ENCODE results near the gene RDH5.
A peak's percentile ranks its signal among the peaks of the same experiment; 100 is the strongest.

The RDH5 gene

GRCh38 chr12:55683676-55684075 is 36.5 kb upstream of the RDH5 start:
- DNase-seq (ENCODE audit: insufficient read length, low spot score) (no peak), FAIRE-seq (no peak)
- TF ChIP-seq SPI1 (IDR thresholded peaks at IDR 0.05; ENCODE audit: low read depth, low read length) (no peak), TAF1 (IDR thresholded peaks at IDR 0.05; ENCODE audit: low read depth, low read length) (no peak), POLR2AphosphoS5 (IDR thresholded peaks at IDR 0.05; ENCODE audit: low read depth, low read length) (no peak), POU2F2 (IDR thresholded peaks at IDR 0.05; ENCODE audit: low read depth, low read length) (no peak), PAX5 (IDR thresholded peaks at IDR 0.05; ENCODE audit: insufficient read depth, low read length, severe bottlenecking) (no peak), POLR2A (IDR thresholded peaks at IDR 0.05; ENCODE audit: low read depth, low read length) (no peak)

GRCh38 chr12:55684761-55685370 is 35.3 kb upstream of the RDH5 start:
- TF ChIP-seq POLR2A (IDR thresholded peaks at IDR 0.05; ENCODE audit: low read depth, low read length) (no peak), TAF1 (IDR thresholded peaks at IDR 0.05; ENCODE audit: low read depth, low read length) (no peak), PAX5 (IDR thresholded peaks at IDR 0.05; ENCODE audit: insufficient read depth, low read length, severe bottlenecking) (no peak), POU2F2 (IDR thresholded peaks at IDR 0.05; ENCODE audit: low read depth, low read length) (no peak), SPI1 (IDR thresholded peaks at IDR 0.05; ENCODE audit: low read depth, low read length) (no peak), POLR2AphosphoS5 (IDR thresholded peaks at IDR 0.05; ENCODE audit: low read depth, low read length) (no peak)
- FAIRE-seq (no peak), DNase-seq (ENCODE audit: insufficient read length, low spot score) (no peak)

GRCh38 chr12:55685671-55686070 is 34.5 kb upstream of the RDH5 start:
- DNase-seq (ENCODE audit: insufficient read length, low spot score), result no peak
- no peak for FAIRE-seq
- TF ChIP-seq TAF1 (IDR thresholded peaks at IDR 0.05; ENCODE audit: low read depth, low read length) (no peak), POLR2AphosphoS5 (IDR thresholded peaks at IDR 0.05; ENCODE audit: low read depth, low read length) (no peak), PAX5 (IDR thresholded peaks at IDR 0.05; ENCODE audit: insufficient read depth, low read length, severe bottlenecking) (no peak), POU2F2 (IDR thresholded peaks at IDR 0.05; ENCODE audit: low read depth, low read length) (no peak), POLR2A (IDR thresholded peaks at IDR 0.05; ENCODE audit: low read depth, low read length) (no peak), SPI1 (IDR thresholded peaks at IDR 0.05; ENCODE audit: low read depth, low read length) (no peak)

GRCh38 chr12:55686366-55687010 is 33.7 kb upstream of the RDH5 start:
- FAIRE-seq (no peak), DNase-seq (ENCODE audit: insufficient read length, low spot score) (no peak)
- TF ChIP-seq PAX5 (IDR thresholded peaks at IDR 0.05; ENCODE audit: insufficient read depth, low read length, severe bottlenecking) (no peak), POU2F2 (IDR thresholded peaks at IDR 0.05; ENCODE audit: low read depth, low read length) (no peak), SPI1 (IDR thresholded peaks at IDR 0.05; ENCODE audit: low read depth, low read length) (no peak)

DNA sequence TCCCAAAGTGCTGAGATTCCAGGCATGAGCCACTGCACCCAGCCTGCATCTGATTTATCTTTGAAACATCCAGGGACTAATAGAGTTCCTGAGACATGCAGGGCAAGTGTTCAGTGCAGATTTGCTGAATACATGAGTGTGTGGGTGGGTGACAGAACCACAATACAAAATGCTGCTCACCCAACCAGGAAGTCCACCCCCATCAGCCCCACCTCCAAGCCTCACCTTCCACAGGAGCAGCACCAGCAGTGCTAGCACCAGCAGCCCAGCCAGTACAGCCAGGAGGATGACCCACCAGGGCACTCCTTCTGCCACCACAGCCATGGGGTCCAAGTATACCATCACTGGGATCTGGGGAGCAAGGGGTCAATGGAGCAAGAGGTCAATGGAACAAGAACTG is 32.4 kb upstream of the RDH5 start:
- DNase-seq (ENCODE audit: insufficient read length, low spot score), result no peak
- peak; percentile 82 for FAIRE-seq
- TF ChIP-seq PAX5 (IDR thresholded peaks at IDR 0.05; ENCODE audit: insufficient read depth, low read length, severe bottlenecking), result peak; percentile 33
- TF ChIP-seq POU2F2 (IDR thresholded peaks at IDR 0.05; ENCODE audit: low read depth, low read length), result no peak; the same call in 1 of the 2 replicates

GRCh38 chr12:55688716-55689655 is 31.2 kb upstream of the RDH5 start:
- FAIRE-seq, result no peak
- TF ChIP-seq SPI1 (IDR thresholded peaks at IDR 0.05; ENCODE audit: low read depth, low read length), result no peak
- TF ChIP-seq TAF1 (IDR thresholded peaks at IDR 0.05; ENCODE audit: low read depth, low read length), result no peak
- TF ChIP-seq POU2F2 (IDR thresholded peaks at IDR 0.05; ENCODE audit: low read depth, low read length), result no peak
- TF ChIP-seq POLR2AphosphoS5 (IDR thresholded peaks at IDR 0.05; ENCODE audit: low read depth, low read length), result no peak
- no peak for TF ChIP-seq PAX5 (IDR thresholded peaks at IDR 0.05; ENCODE audit: insufficient read depth, low read length, severe bottlenecking)
- no peak for TF ChIP-seq POLR2A (IDR thresholded peaks at IDR 0.05; ENCODE audit: low read depth, low read length)
- no peak for DNase-seq (ENCODE audit: insufficient read length, low spot score)

DNA sequence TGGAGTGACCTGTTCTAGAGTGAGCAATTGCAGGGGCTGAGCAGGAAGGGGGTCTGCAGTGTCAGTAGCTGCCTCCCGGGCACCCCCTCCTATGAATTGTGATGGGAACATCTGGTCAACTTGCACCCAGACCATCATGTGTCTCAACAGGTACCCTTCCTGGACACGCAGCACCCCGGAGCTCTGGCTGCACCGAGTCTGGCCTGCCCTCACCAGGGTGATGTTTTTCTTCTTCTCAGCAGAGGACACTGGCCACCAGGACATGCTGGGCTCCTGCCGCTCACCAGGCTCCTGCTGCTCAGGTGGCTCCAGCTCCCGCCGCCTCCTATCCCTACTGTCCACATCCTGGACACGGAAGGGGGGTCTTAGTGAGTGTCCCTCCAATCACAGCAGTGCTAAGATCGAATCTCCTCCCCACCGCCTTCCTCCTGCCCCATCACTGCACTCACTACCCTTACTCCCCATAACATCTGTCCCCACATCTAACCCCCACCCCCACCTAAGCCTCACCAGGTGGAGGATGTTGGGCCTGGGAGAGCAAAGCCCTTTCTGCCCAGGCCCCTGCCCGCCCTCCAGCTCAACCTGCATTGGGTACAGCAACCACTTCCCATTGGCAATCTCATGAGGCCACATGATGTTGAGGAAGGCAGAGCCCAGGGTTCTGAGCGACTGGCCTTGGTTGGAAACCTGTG is 27.4 kb upstream of the RDH5 start:
- DNase-seq (ENCODE audit: insufficient read length, low spot score) (no peak), FAIRE-seq (no peak)
- TF ChIP-seq POLR2A (IDR thresholded peaks at IDR 0.05; ENCODE audit: low read depth, low read length), result no peak
- TF ChIP-seq TAF1 (IDR thresholded peaks at IDR 0.05; ENCODE audit: low read depth, low read length), result no peak
- TF ChIP-seq PAX5 (IDR thresholded peaks at IDR 0.05; ENCODE audit: insufficient read depth, low read length, severe bottlenecking), result no peak
- no peak for TF ChIP-seq POU2F2 (IDR thresholded peaks at IDR 0.05; ENCODE audit: low read depth, low read length)
- no peak for TF ChIP-seq POLR2AphosphoS5 (IDR thresholded peaks at IDR 0.05; ENCODE audit: low read depth, low read length)
- no peak for TF ChIP-seq SPI1 (IDR thresholded peaks at IDR 0.05; ENCODE audit: low read depth, low read length)

- no peak for FAIRE-seq
- TF ChIP-seq POU2F2 (IDR thresholded peaks at IDR 0.05; ENCODE audit: low read depth, low read length) (no peak), SPI1 (IDR thresholded peaks at IDR 0.05; ENCODE audit: low read depth, low read length) (no peak), TAF1 (IDR thresholded peaks at IDR 0.05; ENCODE audit: low read depth, low read length) (no peak), PAX5 (IDR thresholded peaks at IDR 0.05; ENCODE audit: insufficient read depth, low read length, severe bottlenecking) (no peak), POLR2A (IDR thresholded peaks at IDR 0.05; ENCODE audit: low read depth, low read length) (no peak), POLR2AphosphoS5 (IDR thresholded peaks at IDR 0.05; ENCODE audit: low read depth, low read length) (no peak)
These were observed 26.6 kb upstream of the RDH5 start for GRCh38 chr12:55693323-55694187.

More at GRCh38 chr12:55693323-55694187, 26.6 kb upstream of the RDH5 start:
- DNase-seq (ENCODE audit: insufficient read length, low spot score), result no peak
